Prostate gland (tissue), 2 donors: ENCODE measurements around the gene ZMAT2. TPM values are rescaled to one million over a fixed set of nuclear protein-coding genes. Genes with fewer than 3 reads are reported as not detected.

Experiments
- DNase-seq: peaks from one replicate; pipeline ENCODE4 v3.0.0-alpha.2; 2019; ENCODE audit warnings: low spot score
- H3K27ac ChIP-seq, 2 donors: fragments of 200-600 bp; sonication (generic); 2 replicates each; pipeline ENCODE4 v1.5.1; 2017 to 2019
- H3K27me3 ChIP-seq: fragments of 200-600 bp; sonication (generic); replicated peaks from 2 replicates; pipeline ENCODE4 v1.5.1; 2019; ENCODE audit not compliant: insufficient read depth
- H3K36me3 ChIP-seq, 2 donors: fragments of 200-600 bp; sonication (generic); 1 replicate in 1 of 2; 2 replicates in 1 of 2; pipeline versions ENCODE4 v1.5.1 to v1.8.1; 2017 to 2019
- H3K4me1 ChIP-seq: fragments of 200-600 bp; sonication (generic); replicated peaks from 2 replicates; pipeline ENCODE4 v1.5.1; 2019
- H3K4me3 ChIP-seq, 2 donors: fragments of 200-600 bp; sonication (generic); 2 replicates each; pipeline ENCODE4 v1.5.1; 2017 to 2019
- H3K9me3 ChIP-seq: fragments of 200-600 bp; sonication (generic); 2 replicates; pipeline ENCODE4 v1.5.1; 2017
- POLR2A ChIP-seq: fragments of 450-650 bp; IDR thresholded peaks from one replicate; pipeline ENCODE4 v1.6.1; 2016; ENCODE audit warnings: antibody characterized with exemption, mild to moderate bottlenecking
- POLR2AphosphoS5 ChIP-seq: sonication (generic); formaldehyde crosslinking; IDR thresholded peaks from one replicate; pipeline ENCODE4 v1.6.1; 2017; ENCODE audit warnings: antibody characterized with exemption
- WGBS: methylation state at CpG from one replicate; pipeline ENCODE4 v1.1.5; 2018; 5-methylcytosine and 5-hydroxymethylcytosine counted together
- intact Hi-C: fragments of 100-400 bp; cut with DNase I; formaldehyde crosslinking; loops from one replicate; pipeline ENCODE4 v1.14.2; 2022
- total RNA-seq, 2 donors: library from RNA; depleted of rRNA; stranded (reverse); fragments of >200 nt; gene quantifications; one replicate each; pipeline ENCODE4 v1.1.0, GENCODE V29; 2016
- TF ChIP-seq, protein P1 (sequence below), 4 experiments: fragments of 200-600 bp in 2 of 4; fragments of 450-650 bp in 2 of 4; sonication (generic) in 2 of 4; IDR thresholded peaks; 1 replicate in 3 of 4; 2 replicates in 1 of 4; pipeline ENCODE4 v1.5.1; 2016 to 2019; ENCODE audit warnings: antibody characterized with exemption in 4 of 4, mild to moderate bottlenecking in 2 of 4, moderate library complexity in 2 of 4

The ZMAT2 gene
- total RNA-seq, 2 donors from 2014 or later, result 26.0 to 36.8 TPM

DNA sequence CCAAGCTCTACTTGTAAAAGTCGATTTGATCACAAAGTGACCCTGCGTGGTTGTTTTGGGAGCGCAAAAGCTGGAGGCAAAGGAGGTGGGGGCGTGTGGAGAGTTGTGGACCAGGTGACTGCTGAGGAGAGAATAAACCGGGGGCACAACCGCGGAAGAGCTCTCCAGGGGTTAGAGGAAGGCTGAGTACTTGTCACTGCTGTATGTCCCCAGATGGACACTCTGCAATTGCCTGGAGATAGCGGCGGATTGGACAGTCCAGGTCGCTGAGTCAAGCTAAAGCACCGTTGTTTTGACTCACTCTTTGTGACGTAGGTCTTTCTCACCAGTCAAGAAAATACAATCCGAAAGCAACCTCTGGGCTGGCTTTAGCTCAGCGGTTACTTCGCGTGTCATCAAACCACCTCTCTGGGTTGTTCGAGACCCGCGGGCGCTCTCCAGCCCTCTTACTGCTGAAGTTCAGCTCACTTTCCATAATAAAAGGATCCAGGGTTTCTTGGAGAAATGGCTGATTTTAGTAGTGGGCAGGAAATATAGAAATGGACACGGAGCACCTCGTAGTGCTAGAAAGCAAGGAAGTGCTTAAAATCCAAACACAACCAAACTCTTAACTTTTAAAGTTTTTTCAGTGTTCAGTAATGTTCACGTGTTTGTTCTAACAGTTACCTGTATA, 25.7 kb downstream of the ZMAT2 start:
- no peak overlapping the region for H3K27ac ChIP-seq

DNA sequence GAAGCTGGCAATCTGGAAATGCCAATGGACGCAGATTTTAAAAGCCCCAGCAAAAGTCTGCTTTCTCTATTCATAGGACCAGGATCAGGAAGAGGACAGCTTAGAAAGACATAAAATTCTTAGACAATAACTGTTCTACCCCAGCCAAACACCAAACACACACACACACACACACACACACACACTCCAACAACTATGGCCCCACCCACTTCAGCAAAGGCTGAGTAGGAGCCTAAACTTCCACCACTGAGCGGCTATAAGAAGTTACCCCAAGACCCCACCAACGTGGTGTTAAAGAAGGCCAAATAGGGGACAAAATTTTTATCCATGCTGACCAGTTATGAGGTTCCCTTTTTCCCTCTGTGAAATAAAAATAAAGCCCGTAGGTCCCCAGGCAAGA, 32.9 kb downstream of the ZMAT2 start:
- TF ChIP-seq POLR2AphosphoS5 (no peak), POLR2A (no peak)
- Histone ChIP-seq H3K27ac (no peak overlapping the region), H3K36me3 (no peaks in the 10 kb centered on the region), H3K4me3 (no peak overlapping the region), H3K9me3 (no peaks in the 10 kb centered on the region), H3K4me1 (no peaks in the 10 kb centered on the region), H3K27me3 (no peaks in the 10 kb centered on the region)
- intact Hi-C loops, result no loop called here
- no peak for DNase-seq
- 48% methylated on average over 4 of the region's 4 CpGs for WGBS

More for the DNA sequence above, 25.7 kb downstream of the ZMAT2 start:
- Histone ChIP-seq H3K4me3 (no peak overlapping the region), H3K36me3 (no peaks in the 10 kb centered on the region), H3K9me3 (no peaks in the 10 kb centered on the region), H3K4me1 (no peaks in the 10 kb centered on the region), H3K27me3 (no peaks in the 10 kb centered on the region)
- TF ChIP-seq POLR2A (no peak), POLR2AphosphoS5 (no peak)
- TF ChIP-seq, protein P1, sequence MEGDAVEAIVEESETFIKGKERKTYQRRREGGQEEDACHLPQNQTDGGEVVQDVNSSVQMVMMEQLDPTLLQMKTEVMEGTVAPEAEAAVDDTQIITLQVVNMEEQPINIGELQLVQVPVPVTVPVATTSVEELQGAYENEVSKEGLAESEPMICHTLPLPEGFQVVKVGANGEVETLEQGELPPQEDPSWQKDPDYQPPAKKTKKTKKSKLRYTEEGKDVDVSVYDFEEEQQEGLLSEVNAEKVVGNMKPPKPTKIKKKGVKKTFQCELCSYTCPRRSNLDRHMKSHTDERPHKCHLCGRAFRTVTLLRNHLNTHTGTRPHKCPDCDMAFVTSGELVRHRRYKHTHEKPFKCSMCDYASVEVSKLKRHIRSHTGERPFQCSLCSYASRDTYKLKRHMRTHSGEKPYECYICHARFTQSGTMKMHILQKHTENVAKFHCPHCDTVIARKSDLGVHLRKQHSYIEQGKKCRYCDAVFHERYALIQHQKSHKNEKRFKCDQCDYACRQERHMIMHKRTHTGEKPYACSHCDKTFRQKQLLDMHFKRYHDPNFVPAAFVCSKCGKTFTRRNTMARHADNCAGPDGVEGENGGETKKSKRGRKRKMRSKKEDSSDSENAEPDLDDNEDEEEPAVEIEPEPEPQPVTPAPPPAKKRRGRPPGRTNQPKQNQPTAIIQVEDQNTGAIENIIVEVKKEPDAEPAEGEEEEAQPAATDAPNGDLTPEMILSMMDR (IDR thresholded peaks at IDR 0.05), result no peak
- intact Hi-C loops, result no loop called here
- no peak for DNase-seq
- WGBS, result 6% methylated on average over 23 of the region's 23 CpGs

DNA sequence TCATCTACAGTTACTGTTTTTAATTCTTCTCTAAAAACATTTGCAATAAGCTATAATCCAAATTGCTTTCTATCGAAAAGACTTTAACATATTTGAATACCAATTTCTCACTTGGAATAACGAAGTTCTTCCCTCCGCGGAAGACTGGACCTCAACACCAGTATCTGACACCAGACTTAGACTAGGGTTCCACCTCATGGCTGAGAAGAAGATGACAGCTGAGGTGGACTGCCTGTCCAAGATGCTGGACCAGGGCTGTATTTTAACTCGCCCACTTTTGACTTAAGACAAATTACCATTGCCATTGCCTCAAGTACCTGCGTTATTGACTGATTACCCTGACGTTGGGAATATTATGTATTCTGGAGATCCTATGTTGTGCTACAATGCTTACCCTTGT, 34.1 kb downstream of the ZMAT2 start:
- intact Hi-C loops, result no loop called here
- no peak overlapping the region for H3K4me3 ChIP-seq
- H3K4me1 ChIP-seq, result no peaks in the 10 kb centered on the region
- no peaks in the 10 kb centered on the region for H3K9me3 ChIP-seq
- no peaks in the 10 kb centered on the region for H3K27me3 ChIP-seq
- DNase-seq, result no peak
- H3K27ac ChIP-seq, result no peak overlapping the region
- no peak for TF ChIP-seq POLR2AphosphoS5
- TF ChIP-seq, protein P1 (IDR thresholded peaks at IDR 0.05), result peak in 2 of 4 experiments; percentile 8 to 32
- H3K36me3 ChIP-seq, result no peaks in the 10 kb centered on the region
- 56% methylated on average over 7 of the region's 7 CpGs for WGBS

DNA sequence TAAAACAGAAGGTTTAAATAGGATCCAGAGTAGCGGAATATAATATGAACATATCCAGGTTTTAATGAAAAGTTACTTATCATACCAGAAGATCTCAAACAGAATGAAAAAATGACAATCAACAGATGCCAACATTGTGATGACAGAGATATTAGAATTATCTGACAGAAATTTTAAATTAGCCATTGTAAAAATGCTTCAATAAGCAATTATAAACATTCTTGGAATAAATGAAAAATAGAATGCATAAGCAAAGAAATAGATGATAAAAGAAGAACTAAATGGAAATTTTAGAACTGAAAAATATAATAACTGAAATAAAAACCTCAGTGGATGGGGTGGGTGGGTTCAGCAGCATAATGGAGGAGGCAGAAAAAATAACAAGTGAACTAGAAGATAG, 37.2 kb downstream of the ZMAT2 start:
- H3K27me3 ChIP-seq, result no peaks in the 10 kb centered on the region
- 73% methylated on average over 1 of the region's 1 CpG for WGBS
- no peak overlapping the region for H3K27ac ChIP-seq
- H3K4me1 ChIP-seq, result no peaks in the 10 kb centered on the region
- intact Hi-C loops, result no loop called here
- no peak overlapping the region for H3K4me3 ChIP-seq
- DNase-seq, result no peak
- H3K36me3 ChIP-seq, result no peaks in the 10 kb centered on the region
- TF ChIP-seq, protein P1 (IDR thresholded peaks at IDR 0.05), result no peak
- no peak for TF ChIP-seq POLR2AphosphoS5
- TF ChIP-seq POLR2A, result no peak
- no peaks in the 10 kb centered on the region for H3K9me3 ChIP-seq

DNA sequence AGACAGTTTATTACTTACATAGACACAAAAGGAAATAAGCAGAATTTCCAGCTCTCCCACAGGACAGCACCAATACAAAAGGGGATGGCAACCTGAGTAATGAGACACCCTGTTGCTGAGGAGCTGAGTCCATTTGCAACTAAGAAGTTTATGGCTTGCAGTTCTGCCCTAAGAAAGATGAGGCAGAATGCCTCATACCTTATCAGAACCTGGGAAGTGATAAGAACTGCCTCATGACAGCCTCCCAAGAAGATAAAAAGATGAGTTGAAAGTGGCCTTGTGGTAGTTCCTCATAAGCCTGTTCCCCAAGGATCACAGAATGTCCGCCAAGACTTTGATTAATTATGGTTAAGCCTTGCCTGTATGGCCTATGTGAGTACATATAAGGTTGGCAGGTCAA, 41.7 kb downstream of the ZMAT2 start:
- no peaks in the 10 kb centered on the region for H3K36me3 ChIP-seq
- TF ChIP-seq, protein P1 (IDR thresholded peaks at IDR 0.05), result no peak
- no peak for DNase-seq
- H3K27me3 ChIP-seq, result no peaks in the 10 kb centered on the region
- H3K4me3 ChIP-seq, result no peak overlapping the region
- no peaks in the 10 kb centered on the region for H3K4me1 ChIP-seq
- no peak overlapping the region for H3K27ac ChIP-seq
- intact Hi-C loops, result no loop called here
- H3K9me3 ChIP-seq, result no peaks in the 10 kb centered on the region
- 72% methylated on average over 1 of the region's 1 CpG for WGBS
